Activated CD8-positive, alpha-beta memory T cell treated with anti-CD3 and anti-CD28 coated beads for 24 hours (primary cell): ENCODE data around the gene CLCN7.

Experiments
- DNase-seq: peaks from one replicate; pipeline ENCODE4 v3.0.0-alpha.2; 2020

CLCN7 gene

GRCh38 chr16:1460602-1461138, 14.2 kb downstream of the CLCN7 start:
- DNase-seq, result no peak

GRCh38 chr16:1459967-1460366, 14.9 kb downstream of the CLCN7 start:
- DNase-seq, result no peak

- no peak for DNase-seq
Observed at GRCh38 chr16:1458977-1459341, 15.9 kb downstream of the CLCN7 start.

- DNase-seq, result no peak
Observed at GRCh38 chr16:1458336-1458976, 16.4 kb downstream of the CLCN7 start.

GRCh38 chr16:1457489-1458245, 17.2 kb downstream of the CLCN7 start:
- no peak for DNase-seq

- DNase-seq, result no peak
Observed at GRCh38 chr16:1456951-1457350, 17.9 kb downstream of the CLCN7 start.

GRCh38 chr16:1455190-1456171, 19.3 kb downstream of the CLCN7 start:
- no peak for DNase-seq

- DNase-seq, result no peak
Observed at GRCh38 chr16:1454561-1454960, 20.3 kb downstream of the CLCN7 start.

GRCh38 chr16:1453316-1453715, 21.5 kb downstream of the CLCN7 start:
- no peak for DNase-seq

DNA sequence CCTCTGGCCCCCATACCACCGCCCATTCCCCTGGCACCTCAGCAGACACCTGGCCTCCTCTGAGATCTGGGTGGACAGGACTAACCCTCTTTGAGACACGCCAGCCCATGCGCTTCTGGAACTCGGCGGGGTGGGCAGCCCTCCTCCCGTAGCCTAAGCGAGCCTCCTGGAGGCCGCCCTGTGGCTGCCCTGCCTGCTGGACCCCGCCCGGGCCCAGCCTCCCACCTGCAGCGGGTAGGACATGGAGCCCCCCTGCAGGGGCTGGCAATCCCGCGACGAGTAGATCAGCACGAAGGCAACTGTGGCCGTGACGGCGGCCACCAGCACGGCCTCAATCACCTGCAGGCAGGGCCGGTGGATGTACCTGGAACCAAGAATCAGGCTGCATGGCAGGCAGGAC, 22.3 kb downstream of the CLCN7 start:
- DNase-seq, result no peak

- DNase-seq, result no peak
Observed at GRCh38 chr16:1451702-1452392, 23.0 kb downstream of the CLCN7 start.

GRCh38 chr16:1450841-1451240, 24.0 kb downstream of the CLCN7 start:
- no peak for DNase-seq

DNA sequence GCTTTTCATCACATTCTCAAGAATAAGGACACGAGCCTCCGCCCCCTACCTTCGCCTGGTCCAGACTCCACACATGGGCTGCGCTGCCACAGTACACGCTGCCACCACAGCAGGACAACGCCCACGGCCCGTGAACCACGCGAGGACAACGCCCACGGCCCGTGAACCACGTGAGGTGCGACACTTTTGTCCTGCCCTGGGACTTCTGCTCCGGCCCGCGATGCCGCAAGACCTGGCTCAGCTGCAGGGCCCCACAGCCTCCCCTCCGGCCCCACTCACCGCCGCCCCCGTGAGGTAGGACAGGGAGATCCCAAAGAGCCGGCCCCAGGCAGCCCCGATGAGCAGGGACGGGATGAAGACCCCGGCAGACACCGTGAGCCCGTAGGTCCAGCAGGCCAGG, 24.6 kb downstream of the CLCN7 start:
- no peak for DNase-seq

DNA sequence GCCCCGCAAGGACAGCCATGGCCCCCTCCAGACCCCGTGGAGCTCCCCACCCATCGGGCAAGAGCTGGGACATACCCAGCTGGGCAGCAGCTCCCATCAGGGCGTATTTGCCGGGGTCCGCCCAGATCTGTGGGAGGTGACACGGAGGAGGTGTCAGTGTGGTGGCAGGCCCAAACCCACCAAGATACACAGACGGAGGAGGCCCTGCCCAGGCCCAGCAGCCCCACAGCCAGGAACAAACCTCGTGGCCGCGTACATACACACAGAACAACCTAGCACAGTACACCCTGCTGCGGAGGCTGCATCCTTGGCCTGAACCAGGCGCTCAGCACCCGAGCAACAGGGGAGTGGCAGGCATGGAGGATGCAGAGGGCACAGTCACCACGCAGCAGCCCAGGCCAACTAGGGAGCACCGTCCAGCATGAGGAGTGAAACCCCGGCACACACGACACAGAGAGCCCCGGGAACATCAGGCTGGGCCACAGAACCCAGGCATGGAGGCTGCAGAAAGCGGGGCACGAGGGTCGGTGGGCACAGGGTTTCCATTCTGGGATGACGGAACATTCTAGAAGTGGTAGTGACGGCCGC, 25.5 kb downstream of the CLCN7 start:
- no peak for DNase-seq

- DNase-seq, result no peak
Observed at GRCh38 chr16:1448536-1449116, 26.2 kb downstream of the CLCN7 start.

- no peak for DNase-seq
Observed at GRCh38 chr16:1447965-1448364, 26.9 kb downstream of the CLCN7 start.

DNA sequence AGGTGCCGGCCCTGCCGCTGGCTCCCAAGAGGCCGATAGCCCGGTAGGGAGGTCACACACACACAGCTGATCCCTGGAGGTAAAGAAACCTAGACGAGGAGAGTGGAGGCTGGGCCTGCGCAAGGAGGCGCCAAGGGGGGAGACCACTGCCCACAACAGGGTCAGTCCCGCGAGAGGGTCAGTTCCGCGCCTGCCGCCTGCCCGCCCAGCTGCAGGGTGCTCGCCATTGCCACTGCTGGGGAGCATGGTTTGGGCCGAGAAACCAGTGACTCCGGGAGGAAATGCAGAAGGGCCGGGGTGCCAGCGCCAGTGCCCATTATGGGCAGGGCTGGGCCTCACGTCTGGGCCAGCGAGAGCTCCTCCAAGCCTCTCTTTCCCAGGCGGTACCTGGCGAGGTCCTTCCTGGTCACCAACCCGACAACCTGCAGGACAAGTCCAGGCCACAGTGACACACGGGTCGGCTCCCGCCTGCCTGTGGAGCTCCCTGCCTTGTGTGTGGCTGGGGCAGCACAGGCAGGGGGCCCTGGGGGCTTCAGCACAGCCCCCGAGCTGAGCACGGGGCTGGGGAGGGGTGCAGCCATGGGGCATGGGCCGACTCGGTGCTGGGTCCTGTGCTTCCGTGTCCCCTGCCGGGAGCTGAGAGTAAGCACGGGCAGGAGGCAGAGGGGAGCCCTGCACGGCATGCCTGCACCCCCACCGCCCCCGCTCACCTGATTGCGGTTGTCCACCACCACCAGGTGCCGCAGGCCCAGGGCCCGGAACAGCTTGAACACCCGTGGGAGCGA, 28.3 kb downstream of the CLCN7 start:
- no peak for DNase-seq

- DNase-seq, result no peak
Observed at GRCh38 chr16:1445518-1446203, 29.2 kb downstream of the CLCN7 start.

DNA sequence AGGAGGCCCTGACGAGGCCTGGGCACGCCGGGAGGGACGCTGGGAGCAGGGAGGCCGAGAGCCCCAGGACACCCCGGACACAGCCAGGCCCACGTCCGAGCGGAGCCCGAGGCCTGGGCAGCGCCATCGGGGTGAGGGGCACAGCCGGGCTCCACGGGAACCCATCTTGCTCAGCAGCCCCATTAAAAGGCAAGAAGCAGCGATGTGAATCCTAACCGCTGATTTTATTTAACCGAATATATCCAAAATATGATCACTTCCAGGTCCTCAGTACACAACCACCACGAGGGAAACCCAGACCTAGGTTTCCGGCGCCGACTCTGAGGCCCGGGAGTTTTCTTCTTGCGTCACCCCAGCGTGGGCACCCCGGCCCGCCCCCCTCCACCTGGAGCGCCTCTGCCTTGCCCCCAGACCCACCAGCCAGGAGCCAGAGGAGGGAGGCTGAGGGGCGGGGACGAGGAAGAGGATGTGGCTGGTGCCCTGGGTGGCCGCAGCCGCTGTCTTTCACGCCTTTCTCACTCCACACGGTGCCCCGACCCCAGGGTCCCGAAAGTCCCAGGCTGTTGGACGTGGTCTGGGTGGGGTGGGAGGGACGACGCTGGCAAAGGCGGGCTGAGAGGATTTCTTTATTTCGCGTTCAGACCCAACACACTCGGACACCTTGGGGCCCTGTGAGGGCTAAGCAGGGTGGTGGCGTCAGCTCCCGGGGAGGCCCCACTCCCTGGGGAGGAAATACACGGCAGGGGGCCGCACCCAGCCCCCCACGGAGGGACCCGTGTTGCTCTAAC, 29.9 kb downstream of the CLCN7 start:
- no peak for DNase-seq
